HL-60 (cell line): ENCODE results near the gene TNK2.

Experiments used
- DNase-seq, 2 experiments: peaks; one replicate each; pipeline ENCODE4 v3.0.0-alpha.2; 2010 to 2020; ENCODE audit warnings: low read depth in 1 of 2, low spot score in 1 of 2
- H3K27ac ChIP-seq: fragments of 250-450 bp; sonication (Bioruptor Pico); replicated peaks from 2 replicates; pipeline ENCODE4 v1.5.1; 2020; ENCODE audit warnings: mild to moderate bottlenecking, moderate library complexity
- H3K27me3 ChIP-seq: fragments of 250-450 bp; sonication (Bioruptor Pico); 2 replicates; pipeline ENCODE4 v1.5.1; 2021; ENCODE audit warnings: mild to moderate bottlenecking, moderate library complexity; ENCODE audit not compliant: insufficient read depth, poor library complexity, severe bottlenecking
- H3K4me3 ChIP-seq: replicated peaks from 2 replicates; pipeline ENCODE4 v1.5.1; 2011; ENCODE audit warnings: mild to moderate bottlenecking, control low read depth, low read length; ENCODE audit not compliant: insufficient read depth
- GABPA ChIP-seq: IDR thresholded peaks from 2 replicates; pipeline ENCODE4 v1.6.1; 2012; ENCODE audit warnings: low read depth
- POLR2AphosphoS5 ChIP-seq: IDR thresholded peaks from 2 replicates; pipeline ENCODE4 v1.6.1; 2012; ENCODE audit warnings: low read depth
- SPI1 ChIP-seq: IDR thresholded peaks from 2 replicates; pipeline ENCODE4 v1.6.1; 2012; ENCODE audit warnings: low read depth, mild to moderate bottlenecking, borderline replicate concordance
- TF ChIP-seq, protein P1 (sequence below): IDR thresholded peaks from one replicate; pipeline ENCODE4 v1.5.1; 2011; ENCODE audit warnings: low read length, control low read depth, inconsistent platforms; ENCODE audit not compliant: insufficient read depth
- TF ChIP-seq, protein P2 (sequence below): IDR thresholded peaks from 2 replicates; pipeline ENCODE4 v1.6.1; 2012; ENCODE audit warnings: low read depth; ENCODE audit not compliant: insufficient replicate concordance

TNK2 gene

DNA sequence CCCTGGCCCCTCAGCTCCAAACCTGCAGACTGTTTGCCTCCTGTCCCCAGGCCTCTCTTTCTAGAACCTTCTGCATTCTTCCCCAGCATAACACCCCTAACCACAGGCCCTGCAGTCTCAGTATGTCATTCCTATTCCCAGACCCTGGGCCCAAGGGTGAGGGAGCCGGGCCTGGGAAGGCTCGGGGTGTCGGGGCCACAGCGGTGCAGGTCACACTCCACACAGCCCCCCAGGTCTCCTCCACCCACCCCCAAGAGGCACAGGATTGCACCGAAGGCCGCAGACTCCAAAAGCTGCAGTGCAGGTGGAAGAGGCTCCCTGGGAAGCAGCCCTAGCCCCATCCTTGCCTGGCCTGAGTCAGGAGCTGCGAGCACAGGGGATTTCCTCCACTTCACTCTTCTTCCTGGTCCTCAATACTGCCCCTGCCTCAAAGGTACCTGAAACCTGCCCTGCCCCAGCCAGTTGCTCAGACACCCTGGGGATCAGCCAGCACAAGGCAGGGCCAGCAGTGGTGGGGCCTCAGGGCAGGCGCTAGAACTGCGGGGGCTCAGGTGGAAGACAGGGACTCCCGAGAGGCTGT is 31.1 kb downstream of the TNK2 start:
- Histone ChIP-seq H3K27ac (no peak overlapping the region), H3K4me3 (no peak overlapping the region), H3K27me3 (no peaks in the 10 kb centered on the region)
- no peak for DNase-seq
- no peak for TF ChIP-seq SPI1
- TF ChIP-seq, protein P1, sequence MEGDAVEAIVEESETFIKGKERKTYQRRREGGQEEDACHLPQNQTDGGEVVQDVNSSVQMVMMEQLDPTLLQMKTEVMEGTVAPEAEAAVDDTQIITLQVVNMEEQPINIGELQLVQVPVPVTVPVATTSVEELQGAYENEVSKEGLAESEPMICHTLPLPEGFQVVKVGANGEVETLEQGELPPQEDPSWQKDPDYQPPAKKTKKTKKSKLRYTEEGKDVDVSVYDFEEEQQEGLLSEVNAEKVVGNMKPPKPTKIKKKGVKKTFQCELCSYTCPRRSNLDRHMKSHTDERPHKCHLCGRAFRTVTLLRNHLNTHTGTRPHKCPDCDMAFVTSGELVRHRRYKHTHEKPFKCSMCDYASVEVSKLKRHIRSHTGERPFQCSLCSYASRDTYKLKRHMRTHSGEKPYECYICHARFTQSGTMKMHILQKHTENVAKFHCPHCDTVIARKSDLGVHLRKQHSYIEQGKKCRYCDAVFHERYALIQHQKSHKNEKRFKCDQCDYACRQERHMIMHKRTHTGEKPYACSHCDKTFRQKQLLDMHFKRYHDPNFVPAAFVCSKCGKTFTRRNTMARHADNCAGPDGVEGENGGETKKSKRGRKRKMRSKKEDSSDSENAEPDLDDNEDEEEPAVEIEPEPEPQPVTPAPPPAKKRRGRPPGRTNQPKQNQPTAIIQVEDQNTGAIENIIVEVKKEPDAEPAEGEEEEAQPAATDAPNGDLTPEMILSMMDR: no peak
- no peak for TF ChIP-seq GABPA
- TF ChIP-seq, protein P2, sequence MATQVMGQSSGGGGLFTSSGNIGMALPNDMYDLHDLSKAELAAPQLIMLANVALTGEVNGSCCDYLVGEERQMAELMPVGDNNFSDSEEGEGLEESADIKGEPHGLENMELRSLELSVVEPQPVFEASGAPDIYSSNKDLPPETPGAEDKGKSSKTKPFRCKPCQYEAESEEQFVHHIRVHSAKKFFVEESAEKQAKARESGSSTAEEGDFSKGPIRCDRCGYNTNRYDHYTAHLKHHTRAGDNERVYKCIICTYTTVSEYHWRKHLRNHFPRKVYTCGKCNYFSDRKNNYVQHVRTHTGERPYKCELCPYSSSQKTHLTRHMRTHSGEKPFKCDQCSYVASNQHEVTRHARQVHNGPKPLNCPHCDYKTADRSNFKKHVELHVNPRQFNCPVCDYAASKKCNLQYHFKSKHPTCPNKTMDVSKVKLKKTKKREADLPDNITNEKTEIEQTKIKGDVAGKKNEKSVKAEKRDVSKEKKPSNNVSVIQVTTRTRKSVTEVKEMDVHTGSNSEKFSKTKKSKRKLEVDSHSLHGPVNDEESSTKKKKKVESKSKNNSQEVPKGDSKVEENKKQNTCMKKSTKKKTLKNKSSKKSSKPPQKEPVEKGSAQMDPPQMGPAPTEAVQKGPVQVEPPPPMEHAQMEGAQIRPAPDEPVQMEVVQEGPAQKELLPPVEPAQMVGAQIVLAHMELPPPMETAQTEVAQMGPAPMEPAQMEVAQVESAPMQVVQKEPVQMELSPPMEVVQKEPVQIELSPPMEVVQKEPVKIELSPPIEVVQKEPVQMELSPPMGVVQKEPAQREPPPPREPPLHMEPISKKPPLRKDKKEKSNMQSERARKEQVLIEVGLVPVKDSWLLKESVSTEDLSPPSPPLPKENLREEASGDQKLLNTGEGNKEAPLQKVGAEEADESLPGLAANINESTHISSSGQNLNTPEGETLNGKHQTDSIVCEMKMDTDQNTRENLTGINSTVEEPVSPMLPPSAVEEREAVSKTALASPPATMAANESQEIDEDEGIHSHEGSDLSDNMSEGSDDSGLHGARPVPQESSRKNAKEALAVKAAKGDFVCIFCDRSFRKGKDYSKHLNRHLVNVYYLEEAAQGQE: no peak
- no peak for TF ChIP-seq POLR2AphosphoS5

DNA sequence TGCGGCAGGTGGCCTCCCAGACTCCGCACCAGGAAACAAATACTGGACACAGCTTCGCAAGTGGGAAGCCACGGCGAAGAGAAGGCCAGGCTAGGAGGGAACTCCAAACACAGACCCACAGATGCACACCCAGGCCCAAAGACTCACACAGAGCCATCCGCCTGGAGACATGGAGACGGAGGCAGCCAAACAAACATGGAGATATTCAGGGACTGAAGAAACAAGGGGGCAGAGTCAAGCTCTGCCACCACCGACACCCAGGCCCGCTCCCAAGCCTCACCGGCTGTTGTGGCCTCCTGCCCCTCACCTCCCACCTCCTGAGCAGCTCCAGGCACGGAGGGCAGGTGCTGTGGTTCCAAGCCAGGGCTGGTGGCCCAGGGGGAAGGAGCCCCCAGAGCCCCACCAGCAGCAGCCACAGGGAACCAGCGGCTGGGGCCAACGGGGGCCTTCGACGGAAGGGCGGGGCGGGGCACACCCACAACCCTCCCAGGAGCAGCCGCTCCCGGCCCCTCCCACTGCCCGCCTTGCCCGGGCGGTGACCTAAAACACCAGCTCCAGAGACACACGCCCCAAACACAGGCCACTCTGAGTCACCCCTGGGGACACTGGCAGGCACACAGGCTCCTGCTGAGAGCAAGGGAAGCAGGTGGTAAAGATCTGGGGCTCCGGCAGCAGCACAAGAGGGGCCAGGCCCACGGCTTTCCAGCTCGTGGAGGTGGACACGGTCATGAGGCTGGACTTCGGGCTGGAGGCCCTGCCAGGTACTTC is 31.9 kb downstream of the TNK2 start:
- H3K4me3 ChIP-seq: no peak overlapping the region
- TF ChIP-seq SPI1 (no peak), POLR2AphosphoS5 (no peak), GABPA (no peak)
- TF ChIP-seq, protein P2: no peak
- TF ChIP-seq, protein P1: no peak
- no peak for DNase-seq
- H3K27me3 ChIP-seq: no peaks in the 10 kb centered on the region
- no peak overlapping the region for H3K27ac ChIP-seq

DNA sequence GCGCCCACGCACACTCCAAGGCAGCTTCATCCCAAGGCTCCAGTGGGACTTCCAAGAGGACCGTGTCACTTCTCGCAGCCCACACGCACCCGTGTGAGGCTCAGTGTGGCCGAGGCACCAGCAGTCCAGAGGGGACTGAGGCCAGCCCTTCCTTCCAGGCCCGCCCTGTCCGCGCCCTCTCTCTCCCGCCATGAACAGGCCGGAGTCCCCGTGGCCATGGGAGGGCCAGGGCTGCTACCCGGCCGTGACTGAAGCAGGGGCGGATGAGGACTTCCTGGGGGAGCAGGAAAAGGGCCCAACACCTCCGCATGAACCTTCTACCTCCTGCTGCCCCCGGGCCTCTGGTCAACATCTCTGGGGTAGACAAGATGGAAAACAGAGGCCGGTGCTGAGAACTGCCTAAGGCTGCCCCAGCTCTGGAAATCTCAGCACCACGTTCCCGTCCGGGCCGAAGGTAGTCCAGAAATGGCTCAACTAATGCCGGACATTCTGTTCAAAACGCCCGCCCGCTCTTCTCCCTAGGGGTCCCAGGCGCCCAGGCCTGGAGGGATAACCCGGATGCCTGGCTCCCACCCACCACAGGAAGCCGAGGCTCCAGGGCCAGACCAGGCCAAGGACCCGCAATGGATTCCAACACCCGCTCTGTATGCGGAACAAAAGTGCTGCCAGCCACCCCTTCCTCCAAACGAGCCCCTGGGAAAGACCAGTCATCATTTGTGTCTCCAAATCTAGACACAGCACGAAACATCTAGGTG is 32.7 kb downstream of the TNK2 start:
- TF ChIP-seq, protein P2: no peak
- TF ChIP-seq, protein P1: no peak
- TF ChIP-seq GABPA (no peak), POLR2AphosphoS5 (no peak), SPI1 (no peak)
- no peak for DNase-seq
- Histone ChIP-seq H3K27me3 (no peaks in the 10 kb centered on the region), H3K4me3 (no peak overlapping the region), H3K27ac (no peak overlapping the region)
